Left ventricle myocardium inferior (tissue), 1 donor: Measurements from ENCODE around the gene RNU1-4. TPM values are rescaled to one million over a fixed set of nuclear protein-coding genes. Genes with fewer than 3 reads are reported as not detected.
"Not testable (repeated sequence)": the region's sequence is repeated elsewhere in the genome, so short reads cannot be mapped to it uniquely, and the experiment has no call there.

ENCODE experiments used
- DNase-seq: peaks from one replicate; pipeline ENCODE4 v3.0.0-alpha.2; 2020
- H3K27ac ChIP-seq: fragments of 200-600 bp; replicated peaks from 2 replicates; pipeline ENCODE4 v1.8.0; 2021
- H3K27me3 ChIP-seq: fragments of 200-600 bp; 2 replicates; pipeline ENCODE4 v1.8.0; 2021; ENCODE audit warnings: low read depth
- H3K36me3 ChIP-seq: fragments of 200-600 bp; 2 replicates; pipeline ENCODE4 v1.8.0; 2021
- H3K4me1 ChIP-seq: fragments of 200-600 bp; 2 replicates; pipeline ENCODE4 v1.8.0; 2021
- H3K4me3 ChIP-seq: fragments of 200-600 bp; 2 replicates; pipeline ENCODE4 v1.8.0; 2021; ENCODE audit warnings: mild to moderate bottlenecking, moderate library complexity
- H3K9me3 ChIP-seq: fragments of 200-600 bp; replicated peaks from 2 replicates; pipeline ENCODE4 v1.8.0; 2021
- intact Hi-C: fragments of 100-400 bp; cut with micrococcal nuclease; formaldehyde crosslinking; loops from one replicate; pipeline ENCODE4 v1.11.0; 2022
- total RNA-seq: library from RNA; stranded (reverse); fragmentation: NEBNext Ultra II Directional; extraction: Animal tissue kit (Norgen Biotek cat#: 25700); gene quantifications from one replicate; pipeline ENCODE4 v1.2.1, GENCODE V29; 2021
- donor health status: DM: no; HTN: yes; CAD: no; lungs with severe emphysema.

The RNU1-4 gene
- total RNA-seq, 1 donor from 2014 or later = 6,072 TPM

DNA sequence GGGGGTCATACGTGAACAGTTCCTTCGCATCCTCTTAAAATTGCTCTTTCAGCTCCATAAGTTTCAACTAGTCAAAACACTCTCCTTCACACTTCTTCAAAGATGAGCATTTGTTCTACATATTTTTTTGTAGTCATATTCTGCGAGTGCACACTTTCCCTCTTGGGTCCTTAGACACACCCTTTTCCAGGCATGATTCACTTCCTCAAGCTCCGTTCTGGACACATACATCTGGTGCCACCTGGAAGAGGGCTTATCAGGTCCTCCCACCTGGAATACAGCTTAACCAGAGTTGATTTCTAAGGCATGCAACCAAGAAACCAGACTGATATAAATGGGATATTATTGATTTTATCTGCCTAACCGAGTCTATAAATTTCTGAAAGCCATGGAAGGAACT, 47.4 kb downstream of the RNU1-4 start:
- H3K9me3 ChIP-seq, intact Hi-C loops, H3K36me3 ChIP-seq, H3K4me1 ChIP-seq, H3K4me3 ChIP-seq, H3K27ac ChIP-seq, H3K27me3 ChIP-seq, DNase-seq: not testable (repeated sequence)

Other genes with a start within 250 kb of the RNU1-4 start
- gene RNU1-1, start 226.2 kb upstream of the RNU1-4 start, total RNA-seq = 6,072 TPM
- gene NBPF1, start 127.0 kb upstream of the RNU1-4 start, total RNA-seq = 9.7 TPM
- gene RNU1-3, start 73.6 kb upstream of the RNU1-4 start, total RNA-seq = 6,072 TPM
- 6,072 TPM for gene RNU1-2, start 155.5 kb downstream of the RNU1-4 start, total RNA-seq
- gene CROCC, start 181.4 kb downstream of the RNU1-4 start, total RNA-seq = 8.9 TPM
- gene MFAP2, start 240.1 kb downstream of the RNU1-4 start, total RNA-seq = 3.0 TPM